Stimulated activated CD8-positive, alpha-beta memory T cell treated with anti-CD3 and anti-CD28 coated beads, Interleukin-15, amount 100 ng/mL, for 24 hours (primary cell): ENCODE results near the gene DCAF7.

Experiments used
- DNase-seq: peaks from one replicate; pipeline ENCODE4 v3.0.0-alpha.2; 2020; ENCODE audit warnings: low read depth

DCAF7 gene

DNA sequence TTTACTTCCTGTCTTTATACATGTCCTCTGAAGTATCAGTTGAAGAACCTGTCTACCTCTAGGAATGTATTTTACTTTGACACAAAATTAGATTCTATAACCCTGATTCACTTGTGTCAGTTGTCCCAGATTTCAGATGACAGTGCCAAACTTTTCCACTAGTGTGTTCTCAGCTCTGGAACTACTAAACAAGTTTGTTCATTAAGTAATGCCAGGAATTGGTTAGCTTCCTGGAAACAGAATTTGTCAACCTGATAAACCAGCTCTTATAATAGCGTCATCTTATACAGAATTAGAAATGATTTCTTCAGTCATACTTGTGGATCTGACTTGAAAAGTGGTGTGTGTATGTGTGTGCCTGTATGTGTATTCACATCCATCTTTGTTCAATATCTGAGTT, 79.3 kb downstream of the DCAF7 start:
- no peak for DNase-seq

GRCh38 chr17:63631062-63631461, 80.8 kb downstream of the DCAF7 start:
- DNase-seq: no peak

GRCh38 chr17:63631626-63632025, 81.3 kb downstream of the DCAF7 start:
- DNase-seq: no peak

GRCh38 chr17:63633742-63634141, 83.5 kb downstream of the DCAF7 start:
- no peak for DNase-seq

DNA sequence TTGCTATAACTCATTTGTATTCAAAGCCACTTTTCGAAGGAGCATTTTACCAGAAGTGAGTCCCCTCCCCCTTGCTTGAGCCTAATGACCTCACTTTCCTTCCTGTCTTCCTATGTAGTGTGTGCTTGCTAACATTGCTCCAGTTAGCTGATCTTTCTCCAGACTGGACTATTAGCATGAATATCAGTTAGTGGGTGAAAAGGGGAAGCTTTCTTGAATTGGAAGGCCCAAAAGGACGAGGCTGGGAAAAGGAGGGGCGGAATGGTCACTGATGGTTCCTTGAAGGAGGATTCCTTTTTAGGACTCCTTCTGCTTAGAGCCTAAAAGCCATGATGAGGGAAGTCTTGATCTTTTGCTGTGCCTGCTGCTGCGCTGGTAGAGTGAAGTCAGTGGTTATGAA, 83.9 kb downstream of the DCAF7 start:
- no peak for DNase-seq

DNA sequence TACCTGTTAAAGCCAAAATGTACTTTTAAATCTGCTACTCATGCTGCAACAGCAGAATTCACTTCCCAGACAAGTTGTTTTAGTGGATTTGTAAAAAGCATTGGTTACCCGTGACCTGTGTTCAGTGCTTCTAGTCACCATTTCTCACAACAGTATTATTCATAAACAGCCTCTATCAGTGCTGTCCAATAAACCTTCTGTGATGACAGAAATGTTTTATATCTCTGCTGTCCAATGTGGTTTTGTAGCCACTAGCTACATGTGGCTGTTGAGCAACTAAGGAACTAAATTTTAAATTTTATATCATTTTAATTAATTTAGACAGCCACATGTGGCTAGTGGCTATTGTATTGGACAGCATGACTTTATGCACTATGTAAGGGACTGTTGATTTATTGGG, 84.5 kb downstream of the DCAF7 start:
- no peak for DNase-seq

DNA sequence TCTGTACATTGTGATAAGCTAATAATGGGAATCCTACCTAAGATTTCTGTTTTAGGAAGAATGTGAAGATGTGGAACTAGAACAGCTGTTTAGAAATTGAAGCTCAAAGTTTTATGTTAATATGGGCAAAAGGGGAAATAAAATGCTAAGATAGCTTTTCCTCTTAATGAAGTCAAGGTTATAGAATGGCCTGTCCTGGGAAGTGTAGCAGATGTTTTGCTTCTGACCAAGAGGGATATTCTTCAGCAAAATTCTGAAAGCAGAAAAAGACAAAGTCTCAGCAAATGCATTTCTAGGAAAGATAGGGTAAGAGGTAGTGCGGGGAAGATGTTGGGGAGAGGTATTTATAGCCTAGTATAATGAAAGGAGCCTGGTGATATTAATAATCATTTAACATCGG, 85.0 kb downstream of the DCAF7 start:
- no peak for DNase-seq

- DNase-seq: no peak
Observed at GRCh38 chr17:63635787-63636186, 85.5 kb downstream of the DCAF7 start.

- no peak for DNase-seq
Observed at GRCh38 chr17:63639125-63639524, 88.8 kb downstream of the DCAF7 start.

- no peak for DNase-seq
Observed at GRCh38 chr17:63640038-63640437, 89.8 kb downstream of the DCAF7 start.

DNA sequence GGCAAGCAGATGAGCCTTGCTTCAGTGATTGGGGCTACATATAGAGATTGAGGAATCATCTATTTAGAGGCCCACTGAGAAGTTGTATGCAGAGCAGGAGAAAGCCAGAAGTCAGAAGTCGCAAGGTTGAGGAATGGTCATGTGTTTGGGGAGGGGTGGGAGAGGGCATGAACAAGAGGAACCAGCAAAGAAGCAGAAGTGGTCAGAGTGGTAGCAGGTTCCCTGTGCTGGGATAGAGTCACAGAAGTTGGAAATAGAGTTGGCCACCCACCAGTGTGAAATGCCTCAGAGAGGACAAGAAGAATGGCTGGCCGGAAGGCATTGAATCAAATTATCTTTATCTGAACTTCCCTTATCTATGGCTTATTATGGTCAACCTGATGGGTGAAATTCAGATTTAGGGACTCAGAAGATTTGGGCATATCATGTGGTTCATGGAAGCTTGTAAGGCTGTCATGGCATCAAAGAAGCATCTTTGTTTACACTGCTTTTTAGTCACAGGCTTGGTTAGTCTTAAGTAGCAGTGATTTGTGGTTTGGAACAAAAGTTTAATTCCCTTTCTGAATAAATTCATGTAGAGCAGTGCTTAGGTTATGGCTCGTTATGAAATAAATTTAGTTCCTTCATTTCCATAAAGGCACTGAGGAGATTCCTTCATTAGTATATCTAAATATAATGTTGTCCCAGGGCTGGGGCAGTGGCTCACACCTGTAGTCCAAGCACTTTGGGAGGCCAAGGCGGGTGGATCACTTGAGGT, 91.6 kb downstream of the DCAF7 start:
- no peak for DNase-seq
